ENCODE results near the gene ACADM.
"Not testable (repeated sequence)": the region's sequence is repeated elsewhere in the genome, so short reads cannot be mapped to it uniquely, and the experiment has no call there.

The ACADM gene

GRCh38 chr1:75789988-75790387 is 65.5 kb downstream of the ACADM start:
- H3K27ac ChIP-seq, result peak overlapping the region; percentile 85
- DNase-seq (ENCODE audit: low read depth, low spot score), result no peak

- DNase-seq (ENCODE audit: low read depth, low spot score), result no peak
- peak overlapping the region; percentile 85 for H3K27ac ChIP-seq
Observed at GRCh38 chr1:75791022-75791421, 66.5 kb downstream of the ACADM start.

- DNase-seq (ENCODE audit: low read depth, low spot score), result no peak
- H3K27ac ChIP-seq, result no peak overlapping the region
Observed at GRCh38 chr1:75792091-75792490, 67.6 kb downstream of the ACADM start.

GRCh38 chr1:75794382-75794781 is 69.9 kb downstream of the ACADM start:
- no peak overlapping the region for H3K27ac ChIP-seq
- no peak for DNase-seq (ENCODE audit: low read depth, low spot score)

- no peak for DNase-seq (ENCODE audit: low read depth, low spot score)
- no peak overlapping the region for H3K27ac ChIP-seq
Observed at GRCh38 chr1:75795703-75796193, 71.2 kb downstream of the ACADM start.

- no peak within 1 kb of the TSS for H3K27ac ChIP-seq
- DNase-seq (ENCODE audit: low read depth, low spot score), result no peak
Observed at GRCh38 chr1:75796376-75797272, 72.1 kb downstream of the ACADM start, which contains the start of gene MSH4. Gene MSH4, plus strand, starts transcription at chr1:75796882. Its CDS starts 104 bp downstream, at chr1:75796986.

- DNase-seq (ENCODE audit: low read depth, low spot score), result no peak
- H3K27ac ChIP-seq, result no peak overlapping the region
Observed at GRCh38 chr1:75797273-75797588, 72.7 kb downstream of the ACADM start.

GRCh38 chr1:75797606-75798216 is 73.2 kb downstream of the ACADM start:
- no peak for DNase-seq (ENCODE audit: low read depth, low spot score)
- H3K27ac ChIP-seq, result no peak overlapping the region

GRCh38 chr1:75801480-75801879 is 77.0 kb downstream of the ACADM start:
- DNase-seq (ENCODE audit: low read depth, low spot score); H3K27ac ChIP-seq: not testable (repeated sequence)

GRCh38 chr1:75808921-75809320 is 84.4 kb downstream of the ACADM start:
- DNase-seq (ENCODE audit: low read depth, low spot score), result no peak
- H3K27ac ChIP-seq, result no peak overlapping the region

GRCh38 chr1:75810113-75810512 is 85.6 kb downstream of the ACADM start:
- not testable (repeated sequence) for DNase-seq (ENCODE audit: low read depth, low spot score); H3K27ac ChIP-seq

GRCh38 chr1:75811211-75811981 is 86.9 kb downstream of the ACADM start:
- H3K27ac ChIP-seq, result peak overlapping the region; percentile 3
- no peak for DNase-seq (ENCODE audit: low read depth, low spot score)

GRCh38 chr1:75812065-75812464 is 87.6 kb downstream of the ACADM start:
- peak overlapping the region; percentile 3 for H3K27ac ChIP-seq
- DNase-seq (ENCODE audit: low read depth, low spot score), result no peak
